SK-N-SH treated with all-trans-retinoic acid at 6 μM for 48 hours (cell line): Measurements from ENCODE around the gene PDE6A.

Experiments used
- BACH2 ChIP-seq: fragments of 250-450 bp; sonication (Bioruptor Pico); IDR thresholded peaks from 2 replicates; pipeline ENCODE4 v1.9.0; 2021; ENCODE audit warnings: mild to moderate bottlenecking, borderline replicate concordance
- CREB5 ChIP-seq: fragments of 250-450 bp; sonication (Bioruptor Pico); IDR thresholded peaks from 2 replicates; pipeline ENCODE4 v1.5.1; 2020; ENCODE audit warnings: low read depth, mild to moderate bottlenecking, moderate library complexity
- CSDC2 ChIP-seq: fragments of 250-450 bp; sonication (Bioruptor Pico); IDR thresholded peaks from 2 replicates; pipeline ENCODE4 v1.5.0; 2020; ENCODE audit warnings: mild to moderate bottlenecking, moderate library complexity
- POU6F1 ChIP-seq: fragments of 250-450 bp; sonication (Bioruptor Pico); IDR thresholded peaks from 2 replicates; pipeline ENCODE4 v1.8.0; 2021; ENCODE audit warnings: low read depth, mild to moderate bottlenecking, moderate library complexity, borderline replicate concordance
- PPARA ChIP-seq: fragments of 250-450 bp; sonication (Bioruptor Pico); IDR thresholded peaks from 2 replicates; pipeline ENCODE4 v1.5.0; 2020; ENCODE audit warnings: mild to moderate bottlenecking, borderline replicate concordance
- RARB ChIP-seq: fragments of 250-450 bp; sonication (Bioruptor Pico); IDR thresholded peaks from 2 replicates; pipeline ENCODE4 v1.8.0; 2021; ENCODE audit warnings: mild to moderate bottlenecking, moderate library complexity
- TOX ChIP-seq: fragments of 250-450 bp; sonication (Bioruptor Pico); IDR thresholded peaks from 2 replicates; pipeline ENCODE4 v1.8.0; 2021; ENCODE audit warnings: mild to moderate bottlenecking, moderate library complexity, borderline replicate concordance
- ZFP3 ChIP-seq: fragments of 250-450 bp; sonication (Bioruptor Pico); IDR thresholded peaks from 2 replicates; pipeline ENCODE4 v1.5.0; 2020; ENCODE audit warnings: mild to moderate bottlenecking, moderate library complexity
- ZFP30 ChIP-seq: fragments of 450-650 bp; formaldehyde crosslinking; IDR thresholded peaks from 2 replicates; pipeline ENCODE4 v1.5.0; 2022; ENCODE audit warnings: mild to moderate bottlenecking, moderate library complexity

GRCh38 chr5:149853331-149853648 lies 91.3 kb downstream of the PDE6A start:
- TF ChIP-seq POU6F1 (CRISPR knock-in tag) (no peak), CSDC2 (CRISPR knock-in tag) (no peak), TOX (CRISPR knock-in tag) (no peak), BACH2 (no peak), PPARA (no peak), CREB5 (no peak), RARB (CRISPR knock-in tag) (no peak), ZFP3 (CRISPR knock-in tag) (no peak), ZFP30 (CRISPR knock-in tag) (no peak)
